Measurements from ENCODE around the gene HHAT. TPM values are rescaled to one million over a fixed set of nuclear protein-coding genes. Genes with fewer than 3 reads are reported as not detected.

HHAT gene
- total RNA-seq, 1 experiment from 2014 or later, result 4.4 TPM

DNA sequence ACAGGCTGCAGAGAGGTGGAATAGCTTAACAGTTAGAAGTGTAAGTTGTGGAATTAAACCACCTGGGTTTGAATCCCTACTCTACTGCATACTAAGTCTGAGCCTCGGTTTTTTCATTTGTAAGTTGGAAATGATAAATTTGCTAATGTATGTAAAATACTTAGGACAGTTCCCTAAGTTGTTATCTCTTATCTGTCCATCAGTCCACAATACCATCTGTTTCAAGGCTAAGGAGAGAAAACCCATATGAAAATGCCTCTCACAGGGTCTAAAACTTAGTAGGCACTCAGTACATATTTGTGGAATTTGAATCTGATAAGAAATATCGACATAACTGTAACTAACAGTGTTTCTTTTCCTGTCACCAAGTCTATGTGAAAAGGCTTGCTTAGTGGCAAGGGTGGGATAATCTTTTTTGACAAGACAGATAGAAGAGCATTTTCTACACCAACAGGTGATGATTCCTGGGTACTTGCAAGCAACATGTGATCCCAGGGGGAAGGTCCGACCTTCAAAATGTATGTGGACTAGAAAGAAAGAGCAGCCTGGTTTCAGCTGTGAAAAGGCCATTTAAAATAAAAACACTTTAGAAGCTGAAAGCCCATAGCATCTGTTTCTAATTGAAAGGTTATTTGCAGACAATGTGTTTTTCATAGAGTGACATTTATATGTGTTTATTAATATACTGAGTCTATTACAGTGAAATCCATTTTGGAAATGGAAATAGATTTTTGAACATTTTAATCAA, 202.9 kb downstream of the HHAT start:
- DNase-seq (ENCODE audit: extremely low read depth, low read depth), result no peak

DNA sequence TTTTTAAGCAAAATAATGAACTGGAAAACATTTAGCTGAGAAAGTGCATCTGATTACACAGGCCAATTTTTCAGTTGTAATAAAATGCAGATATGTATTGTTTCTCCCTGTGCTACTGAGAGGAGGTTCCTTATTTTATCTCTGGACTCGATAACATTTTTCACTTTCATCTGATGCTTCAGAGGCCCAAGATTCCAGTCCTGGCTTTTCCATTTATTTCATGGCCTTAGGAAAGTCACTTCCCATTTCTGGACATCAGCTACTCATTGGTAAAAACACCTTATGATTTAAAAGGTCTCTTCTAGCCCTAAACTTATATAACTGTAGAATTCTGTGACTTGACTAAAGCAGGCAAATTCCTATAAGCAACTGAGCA, 203.5 kb downstream of the HHAT start:
- no peak for DNase-seq (ENCODE audit: extremely low read depth, low read depth)

DNA sequence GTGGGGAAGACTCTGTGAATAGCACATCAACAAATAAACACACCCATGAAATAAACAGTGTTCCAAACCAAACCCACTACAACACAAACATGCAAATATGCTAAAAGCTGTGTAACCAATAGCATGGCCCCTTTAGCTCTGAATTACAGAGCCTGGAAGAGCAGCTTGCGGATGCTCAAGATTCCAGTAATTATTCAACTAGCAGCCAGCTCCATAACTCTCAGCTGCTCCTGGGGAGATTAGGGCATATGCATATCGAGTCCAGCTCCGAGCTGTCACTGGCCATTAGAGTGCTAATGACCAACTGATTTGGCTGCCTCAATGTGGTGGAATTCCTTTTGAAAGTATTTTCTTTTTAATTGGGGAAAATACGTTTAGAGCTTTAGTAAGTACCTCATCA, 207.1 kb downstream of the HHAT start:
- no peak for DNase-seq (ENCODE audit: extremely low read depth, low read depth)

DNA sequence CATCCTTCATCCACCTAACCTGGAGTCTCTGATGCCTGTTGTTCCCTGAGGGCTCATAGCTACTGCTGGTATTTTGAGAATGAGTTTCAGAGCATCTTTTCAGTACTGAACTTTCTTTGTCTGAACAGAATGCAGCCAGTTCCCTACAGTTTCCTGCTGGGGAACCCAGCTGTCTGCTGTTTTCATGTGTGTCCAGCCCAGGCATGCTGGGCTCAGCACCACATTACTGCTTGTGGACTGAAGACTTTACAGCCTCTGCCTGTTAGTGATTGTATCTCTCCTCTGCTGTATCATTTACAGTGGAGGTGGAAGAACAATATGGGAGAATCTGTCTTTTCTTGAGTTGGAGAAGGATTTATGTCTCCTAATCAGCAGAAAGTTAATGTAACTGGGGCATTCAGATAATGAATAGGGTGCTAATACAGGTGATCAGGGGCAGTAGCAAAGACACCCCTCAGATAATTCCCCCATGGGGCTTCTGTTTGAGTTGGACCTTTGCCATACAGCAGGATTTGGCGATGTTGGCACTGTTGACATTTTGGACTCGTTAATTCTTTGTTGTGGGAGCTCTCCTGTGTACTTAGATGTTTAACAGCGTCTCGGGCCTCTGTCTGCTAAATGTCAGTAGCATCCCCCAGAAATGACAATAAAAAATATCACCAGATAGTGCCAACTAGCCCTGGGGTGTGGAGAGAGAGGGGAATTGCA, 207.7 kb downstream of the HHAT start:
- DNase-seq (ENCODE audit: extremely low read depth, low read depth), result no peak

DNA sequence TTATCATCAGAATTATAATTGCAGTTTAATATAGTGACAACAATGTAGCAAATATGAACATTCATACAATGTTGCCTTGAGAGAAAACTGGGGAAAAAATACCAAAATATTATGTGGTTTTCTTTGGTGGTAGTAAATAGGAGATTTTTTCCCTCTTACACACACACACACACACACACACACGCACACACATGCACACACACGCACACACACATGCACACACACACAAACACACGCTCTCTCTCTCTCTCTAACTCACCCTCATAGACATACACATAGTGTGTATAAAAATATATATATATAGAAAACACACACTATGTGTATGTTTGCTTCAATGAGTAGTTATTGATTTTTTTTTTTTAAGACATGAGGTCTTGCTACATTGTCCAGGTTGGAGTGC, 211.6 kb downstream of the HHAT start:
- DNase-seq (ENCODE audit: extremely low read depth, low read depth), result no peak

DNA sequence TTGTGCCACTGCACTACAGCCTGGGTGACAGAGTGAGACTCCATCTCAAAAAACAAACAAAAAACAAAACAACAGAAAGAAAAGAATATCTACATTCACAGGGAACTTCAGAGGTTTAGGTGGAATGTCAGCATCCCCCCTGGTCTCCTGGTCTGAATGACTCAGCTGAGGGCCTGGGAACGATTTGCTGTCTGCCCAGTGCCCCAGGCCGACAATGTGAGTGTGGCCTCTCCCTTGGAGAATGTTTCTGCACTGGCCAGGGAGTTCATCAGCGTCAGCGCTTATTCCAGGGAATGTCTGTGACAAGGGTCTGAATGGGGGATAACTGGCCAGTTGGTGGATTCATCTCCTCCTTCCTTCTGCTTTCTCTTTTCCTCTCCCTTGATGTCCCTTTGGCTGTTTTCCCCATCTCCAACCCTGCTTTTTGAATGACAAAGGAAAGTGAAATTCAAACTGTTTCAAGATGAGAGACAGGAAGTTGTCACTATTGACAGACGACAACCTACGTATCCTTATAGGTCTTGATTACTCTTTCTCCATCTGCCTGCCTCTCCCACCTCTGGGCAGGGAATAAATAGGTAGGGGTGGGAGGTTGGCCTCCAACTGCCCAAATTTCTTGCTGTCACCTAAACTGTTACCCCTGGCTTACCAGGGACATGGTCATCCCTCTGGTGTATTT, 213.1 kb downstream of the HHAT start:
- no peak for DNase-seq (ENCODE audit: extremely low read depth, low read depth)

DNA sequence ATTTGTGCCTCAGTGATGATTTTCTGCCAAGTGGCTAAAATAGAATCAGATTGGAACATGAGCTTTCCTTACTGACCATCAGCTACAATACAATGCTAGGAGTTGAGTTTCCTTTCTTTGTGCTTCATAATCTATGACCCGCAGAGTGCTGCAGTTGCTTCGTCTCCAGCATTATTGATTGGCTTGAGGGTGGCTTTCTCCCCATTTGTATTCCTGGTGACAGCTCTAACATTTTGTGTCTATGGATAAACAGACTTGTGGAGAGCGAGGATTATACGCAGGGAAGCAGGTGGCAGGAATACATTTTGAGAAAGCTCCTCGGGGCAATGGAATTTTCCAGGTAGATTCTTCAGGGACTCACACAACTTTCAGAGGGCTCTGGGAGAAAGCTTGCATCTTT, 223.2 kb downstream of the HHAT start:
- DNase-seq (ENCODE audit: extremely low read depth, low read depth), result no peak

DNA sequence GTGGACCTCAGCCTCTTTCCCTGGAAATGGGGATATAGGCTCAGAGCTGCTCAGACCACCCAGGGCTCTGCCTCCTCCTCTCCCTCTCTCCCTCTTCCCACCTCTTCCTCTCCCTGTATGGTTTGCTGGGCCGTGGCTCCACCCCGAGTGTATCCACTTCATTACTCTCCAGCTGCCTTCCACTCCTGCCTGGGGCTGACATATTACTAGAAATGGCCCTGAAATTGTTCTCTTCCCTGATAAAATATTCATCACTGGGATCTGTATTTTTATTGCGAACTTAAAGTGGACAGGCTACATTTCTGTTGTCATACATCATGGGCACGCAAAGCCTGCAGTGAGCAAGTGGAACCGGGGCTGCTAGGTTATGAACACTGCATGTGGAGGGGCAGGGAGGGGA, 225.0 kb downstream of the HHAT start:
- DNase-seq (ENCODE audit: extremely low read depth, low read depth), result no peak

DNA sequence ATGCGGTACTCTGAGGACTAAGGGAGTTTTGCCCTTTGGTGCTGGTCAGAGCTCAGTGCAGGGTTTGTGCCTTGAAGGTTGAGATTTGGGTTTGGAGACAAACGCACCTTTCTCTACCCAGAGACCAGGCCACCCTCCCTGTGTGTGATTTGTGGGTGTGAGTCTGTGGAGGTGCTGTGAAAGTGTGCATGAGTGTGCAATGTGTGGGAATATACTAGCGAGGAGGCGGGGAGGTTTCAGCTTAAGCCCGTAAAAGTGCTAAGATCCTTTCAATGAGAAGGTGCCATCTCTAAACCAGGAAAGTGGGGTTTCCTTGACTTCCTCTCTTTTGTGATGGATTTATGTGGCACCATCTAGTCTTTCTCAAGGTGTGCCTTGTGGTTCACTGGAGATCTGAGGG, 225.7 kb downstream of the HHAT start:
- DNase-seq (ENCODE audit: extremely low read depth, low read depth), result no peak

DNA sequence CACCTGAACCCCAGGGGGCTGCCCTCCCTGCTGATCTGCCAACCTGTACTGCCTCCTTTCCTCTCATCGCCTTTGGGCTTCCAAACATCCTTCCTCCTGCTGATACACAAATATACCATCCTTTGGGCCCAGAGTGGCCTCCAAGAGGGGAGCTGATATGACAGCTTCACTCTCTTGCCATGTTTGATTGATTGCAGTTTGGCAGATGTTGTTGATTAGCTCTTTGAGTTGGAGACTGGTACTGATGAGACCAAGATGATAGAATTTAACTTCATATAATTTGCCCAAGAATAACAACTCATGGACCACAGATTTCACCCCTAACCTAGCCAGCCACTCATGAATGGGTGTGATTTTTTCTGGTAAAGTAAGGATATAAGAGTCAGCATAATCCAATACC, 227.8 kb downstream of the HHAT start:
- no peak for DNase-seq (ENCODE audit: extremely low read depth, low read depth)

DNA sequence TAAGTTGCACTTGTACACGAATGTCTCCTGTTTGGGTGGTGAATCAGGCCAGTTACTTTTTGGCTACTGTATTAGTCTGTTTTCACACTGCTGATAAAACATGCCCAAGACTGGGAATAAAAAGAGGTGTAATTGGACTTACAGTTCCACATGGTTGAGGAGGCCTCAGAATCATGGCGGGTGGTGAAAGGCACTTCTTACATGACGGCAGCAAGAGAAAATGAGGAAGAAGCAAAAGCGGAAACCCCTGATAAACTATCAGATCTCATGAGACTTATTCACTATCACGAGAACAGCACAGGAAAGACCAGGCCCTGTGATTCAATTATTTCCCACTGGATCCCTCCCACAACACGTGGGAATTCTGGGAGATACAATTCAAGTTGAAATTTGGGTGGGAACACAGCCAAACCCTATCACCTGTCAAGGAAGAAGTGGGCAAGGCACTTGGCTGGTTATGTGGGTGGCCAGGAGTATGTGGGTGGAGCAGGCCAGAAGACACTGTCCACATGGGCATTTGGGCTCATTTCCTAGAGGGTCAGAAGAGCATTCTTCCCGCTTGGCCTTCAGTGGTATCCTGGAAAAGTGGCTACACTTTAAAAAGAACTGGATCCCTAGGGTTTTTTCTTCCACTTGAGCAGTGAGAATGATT, 228.8 kb downstream of the HHAT start:
- DNase-seq (ENCODE audit: extremely low read depth, low read depth), result no peak

DNA sequence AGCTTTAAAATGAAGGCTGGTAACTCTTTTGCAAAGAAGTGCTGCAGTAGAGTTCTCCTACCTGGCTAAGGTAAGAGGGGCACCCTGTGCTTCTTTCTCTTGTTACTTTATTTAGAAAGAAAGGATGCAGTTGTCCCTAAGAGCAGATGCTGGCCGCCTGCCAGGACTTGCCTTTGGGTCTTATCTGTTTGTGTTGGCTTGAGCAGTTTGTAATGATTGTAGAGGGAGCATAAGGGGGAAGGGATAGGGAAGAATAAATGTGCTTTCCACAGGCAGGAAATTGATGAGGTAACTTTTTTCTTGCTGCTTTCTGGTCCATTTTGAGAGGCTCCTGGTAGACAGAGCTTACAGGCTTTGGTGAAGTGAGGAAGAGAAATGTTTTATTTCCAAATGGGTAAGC, 229.6 kb downstream of the HHAT start:
- DNase-seq (ENCODE audit: extremely low read depth, low read depth), result no peak

DNA sequence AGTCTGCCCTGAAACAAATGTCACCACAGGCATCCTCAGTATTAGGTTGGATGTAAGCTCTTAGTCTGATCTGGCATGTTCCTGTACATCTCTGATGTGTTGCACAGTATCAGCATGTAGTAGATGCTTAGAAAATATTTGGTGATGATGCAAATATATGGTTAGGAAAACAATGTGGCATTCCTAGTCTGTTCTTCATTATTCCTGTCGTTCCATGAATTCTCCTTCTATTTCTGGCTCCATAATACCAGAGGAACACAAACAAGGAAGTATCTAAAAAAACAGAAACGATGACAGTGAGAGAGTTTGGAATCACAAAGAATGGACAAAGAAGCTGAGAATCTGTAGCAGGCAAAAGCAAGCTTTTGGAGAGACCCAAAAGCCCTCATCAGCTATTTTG, 236.6 kb downstream of the HHAT start:
- DNase-seq (ENCODE audit: extremely low read depth, low read depth), result no peak

DNA sequence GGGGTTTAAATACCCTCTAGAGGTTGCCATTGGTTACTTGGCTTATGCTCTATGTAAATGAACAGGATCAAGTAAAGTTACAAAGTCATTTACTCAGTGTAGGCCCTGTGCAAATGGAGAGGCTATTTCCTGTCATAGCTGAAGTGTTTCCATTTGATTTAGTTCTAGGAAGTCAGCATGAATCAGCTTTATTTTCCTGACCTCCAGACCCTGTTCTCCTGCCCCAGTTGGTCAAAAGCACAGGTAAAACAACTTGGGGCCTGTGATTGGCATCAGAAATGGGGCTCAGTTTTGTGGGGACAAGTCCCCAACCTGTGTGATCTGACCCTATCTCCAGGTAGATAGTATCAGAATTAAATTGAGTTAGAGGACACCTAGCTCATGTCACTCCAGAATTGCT, 239.9 kb downstream of the HHAT start:
- DNase-seq (ENCODE audit: extremely low read depth, low read depth), result peak; percentile 16

DNA sequence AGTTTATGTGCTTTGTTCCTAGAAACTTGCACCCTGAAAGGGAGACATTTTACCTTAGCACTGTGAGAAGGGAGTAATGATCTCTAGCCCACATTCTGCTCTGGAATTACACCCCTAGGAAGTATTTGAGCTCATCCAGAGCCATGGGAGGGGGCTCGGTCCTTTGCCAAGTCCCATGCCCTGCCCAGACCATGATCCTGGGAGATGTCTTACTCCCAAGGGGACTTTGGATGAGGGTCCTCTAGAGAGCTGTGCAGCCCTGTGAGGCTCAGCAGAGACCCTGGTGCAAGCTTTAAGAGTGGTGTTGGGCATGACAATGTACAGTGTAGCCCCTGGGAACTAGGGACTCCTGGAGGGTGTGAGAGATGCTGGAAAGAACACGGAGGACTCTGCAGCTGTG, 241.4 kb downstream of the HHAT start:
- DNase-seq (ENCODE audit: extremely low read depth, low read depth), result no peak

DNA sequence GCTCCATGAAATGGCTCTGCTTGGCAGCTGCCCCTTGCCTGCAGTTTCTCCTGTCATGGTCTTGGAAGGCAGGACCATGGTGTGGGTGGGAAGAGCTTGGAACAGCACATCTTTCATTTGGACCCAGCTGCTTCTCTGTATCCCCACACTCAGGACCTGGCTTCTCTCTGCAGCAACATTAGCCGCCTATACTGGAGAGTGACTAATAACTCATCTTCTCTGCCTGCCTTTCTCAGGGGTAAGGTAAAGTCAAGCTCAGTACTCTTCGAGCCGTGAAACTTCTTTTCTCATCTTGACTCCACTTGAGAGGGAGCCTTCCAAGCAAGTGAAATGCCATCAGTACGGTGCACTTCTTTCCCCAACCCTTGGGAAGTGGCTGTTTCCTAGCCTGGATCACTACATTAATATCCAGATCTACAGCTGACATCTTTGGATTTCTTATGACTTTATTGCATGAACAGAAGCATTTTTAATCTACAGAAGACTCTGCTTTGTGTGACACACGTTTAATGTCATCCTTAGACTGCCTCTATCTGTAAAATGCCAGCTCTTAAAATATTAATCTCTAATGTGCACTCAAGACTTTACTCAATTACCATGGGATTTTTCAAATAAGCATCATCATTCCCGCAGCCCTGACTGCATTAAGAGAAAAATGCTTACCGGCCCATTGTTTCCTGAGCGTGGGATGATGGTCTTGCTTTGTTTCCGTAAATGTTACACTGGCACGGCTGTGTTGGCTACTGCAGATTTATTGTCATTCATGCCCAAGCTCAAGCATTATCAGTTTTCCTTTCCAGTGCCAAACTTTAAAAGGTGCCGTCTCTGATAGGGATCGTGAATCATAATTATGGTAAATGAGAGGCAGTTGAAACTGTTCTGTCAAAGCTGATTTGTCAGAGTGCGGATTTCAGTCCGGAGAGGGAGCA, 242.9 kb downstream of the HHAT start:
- no peak for DNase-seq (ENCODE audit: extremely low read depth, low read depth)

DNA sequence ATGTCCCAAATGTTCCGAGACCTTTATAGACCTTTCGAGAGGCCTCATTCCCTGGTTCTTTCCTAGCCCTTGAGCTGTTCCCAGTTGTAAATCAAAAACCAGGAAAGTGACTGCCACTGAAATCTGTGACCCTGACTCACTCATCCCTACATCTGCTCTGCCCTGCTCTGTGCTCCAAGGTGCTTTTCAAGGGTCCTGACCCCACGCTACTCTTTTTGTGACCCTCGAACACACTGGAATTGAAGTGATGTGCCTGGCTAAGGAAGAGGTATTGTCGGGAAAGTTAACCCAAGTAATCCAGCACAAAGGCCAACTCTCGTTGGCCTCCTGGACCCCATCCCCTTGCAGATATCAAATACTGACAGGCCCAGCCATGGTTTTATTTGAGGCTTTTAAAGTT, 244.4 kb downstream of the HHAT start:
- DNase-seq (ENCODE audit: extremely low read depth, low read depth), result no peak

DNA sequence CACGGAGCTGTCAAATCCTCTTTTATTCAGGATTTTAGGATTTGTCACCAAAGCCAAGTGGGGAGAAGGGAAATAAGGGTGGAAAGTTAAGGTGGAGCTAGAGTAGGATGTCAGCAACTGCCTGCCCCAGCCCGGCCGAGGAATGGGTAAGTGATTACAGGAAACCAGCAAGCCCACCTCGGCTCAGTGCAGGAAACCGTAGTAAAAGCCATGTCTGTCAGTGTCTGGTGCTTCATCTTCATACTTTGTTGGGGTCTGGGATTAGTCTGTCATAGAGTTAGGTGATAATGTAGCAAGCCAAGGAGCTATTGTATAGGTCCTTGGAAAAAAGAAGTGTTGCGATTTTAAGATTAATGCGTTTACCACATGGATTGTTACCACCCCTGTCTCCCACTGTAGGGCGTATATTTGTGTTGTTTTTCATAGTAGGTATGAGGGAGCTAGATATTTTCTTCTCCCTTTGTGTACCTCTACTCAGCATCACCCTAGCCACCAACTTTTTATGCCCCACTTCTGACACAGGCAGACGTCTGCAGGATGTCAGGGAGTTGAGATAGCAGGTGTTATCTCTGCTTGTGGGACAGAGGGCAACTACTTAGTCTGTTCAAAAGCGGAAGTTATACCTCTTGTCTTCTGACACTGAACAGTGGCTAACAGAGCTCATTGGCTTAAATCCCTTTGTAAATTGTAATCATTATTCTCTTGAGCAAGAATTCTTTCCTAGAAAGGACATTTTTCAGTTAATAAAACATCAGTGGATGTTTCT, 253.7 kb downstream of the HHAT start:
- no peak for DNase-seq (ENCODE audit: extremely low read depth, low read depth)

DNA sequence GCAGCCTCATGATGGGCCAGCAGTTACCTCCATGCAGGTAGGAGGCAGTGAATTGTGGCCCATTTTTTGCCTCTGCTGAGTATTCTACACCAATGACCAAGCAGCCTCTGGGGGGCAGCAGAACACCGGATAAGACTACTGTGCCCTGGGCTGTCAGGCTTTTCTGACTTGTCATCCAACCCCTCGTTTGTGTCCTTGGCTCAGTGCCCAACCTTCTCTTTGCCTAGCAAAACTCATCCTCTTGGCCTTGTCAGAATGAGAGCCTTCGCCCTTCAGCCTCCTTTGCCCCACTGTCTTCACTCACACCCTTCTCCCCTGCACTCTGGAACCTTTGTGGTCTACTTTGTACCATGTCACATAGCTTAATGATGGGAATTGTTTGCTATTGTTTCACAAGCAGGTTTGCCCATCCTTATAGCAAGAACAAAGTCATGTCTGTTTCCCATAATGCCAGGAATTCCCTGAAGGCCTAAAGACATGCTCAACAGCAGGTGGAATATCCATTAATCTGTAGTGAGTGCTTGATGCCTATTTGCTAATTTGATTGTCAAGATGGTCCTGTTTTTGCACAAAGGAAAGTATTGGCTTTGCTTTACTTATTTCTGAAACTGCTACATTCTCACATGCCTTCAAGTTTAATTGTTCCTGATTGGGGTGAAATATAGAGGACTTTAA, 255.9 kb downstream of the HHAT start:
- peak; percentile 88 for DNase-seq (ENCODE audit: extremely low read depth, low read depth)

Measured in NCI-H460 (cell line).